SH-SY5Y (cell line): ENCODE results near the gene SMARCAL1.

Experiments used
- GATA2 ChIP-seq: IDR thresholded peaks from 2 replicates; pipeline ENCODE4 v1.6.1; 2011; ENCODE audit warnings: mild to moderate bottlenecking, low read depth, low read length
- GATA3 ChIP-seq: IDR thresholded peaks from 2 replicates; pipeline ENCODE4 v1.6.1; 2011; ENCODE audit warnings: low read depth, mild to moderate bottlenecking, low read length, moderate library complexity

GRCh38 chr2:216508229-216508628 is 95.9 kb downstream of the SMARCAL1 start:
- TF ChIP-seq GATA2 (no peak), GATA3 (no peak)
